Umbilical cord (tissue), 2 donors: ENCODE measurements around the gene ZNF358. TPM values are rescaled to one million over a fixed set of nuclear protein-coding genes. Genes with fewer than 3 reads are reported as not detected.

Experiments
- DNase-seq: peaks from one replicate; pipeline ENCODE4 v3.0.0-alpha.2; 2015; ENCODE audit warnings: low spot score
- total RNA-seq: library from RNA; depleted of rRNA; stranded (reverse); fragments of >200 nt; gene quantifications from one replicate; pipeline ENCODE4 v1.2.3, GENCODE V29; 2014; ENCODE audit warnings: low replicate concordance; ENCODE audit not compliant: insufficient read depth

ZNF358 gene
- total RNA-seq, 1 donor from 2014 or later = 29.9 TPM

GRCh38 chr19:7556696-7557315 is 40.9 kb downstream of the ZNF358 start:
- no peak for DNase-seq

DNA sequence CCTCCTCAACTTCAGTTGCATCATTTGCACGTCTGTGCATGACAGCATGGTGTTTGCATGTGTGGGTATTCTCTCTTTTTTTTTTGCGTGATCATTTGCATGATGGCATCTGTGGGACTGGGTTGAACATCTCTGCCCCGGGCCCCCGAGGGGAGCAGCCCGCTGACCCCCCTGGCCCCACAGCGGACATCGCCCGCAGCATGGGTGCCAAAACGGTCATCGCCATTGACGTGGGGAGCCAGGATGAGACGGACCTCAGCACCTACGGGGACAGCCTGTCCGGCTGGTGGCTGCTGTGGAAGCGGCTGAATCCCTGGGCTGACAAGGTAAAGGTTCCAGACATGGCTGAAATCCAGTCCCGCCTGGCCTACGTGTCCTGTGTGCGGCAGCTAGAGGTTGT is 42.8 kb downstream of the ZNF358 start:
- DNase-seq = no peak

DNA sequence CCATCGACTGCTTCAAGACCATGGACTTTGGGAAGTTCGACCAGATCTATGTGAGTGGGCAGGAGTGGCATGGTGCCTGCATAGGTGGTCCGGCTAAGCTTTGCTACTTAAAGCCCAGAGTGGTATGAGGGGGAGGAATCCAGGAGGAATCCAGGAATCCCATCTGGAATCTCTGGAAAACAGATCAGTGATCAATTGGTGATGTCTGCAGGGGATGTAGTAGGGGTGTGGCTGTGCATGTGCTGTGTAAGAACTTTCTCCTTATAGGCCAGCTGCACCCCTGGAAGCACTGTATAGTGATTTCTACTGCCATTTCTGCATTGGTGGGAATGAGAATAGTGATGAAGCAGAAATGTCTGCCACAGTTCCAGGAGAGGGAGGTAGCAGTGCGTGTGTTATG is 43.2 kb downstream of the ZNF358 start:
- no peak for DNase-seq

GRCh38 chr19:7560255-7560654 is 44.4 kb downstream of the ZNF358 start:
- no peak for DNase-seq

DNA sequence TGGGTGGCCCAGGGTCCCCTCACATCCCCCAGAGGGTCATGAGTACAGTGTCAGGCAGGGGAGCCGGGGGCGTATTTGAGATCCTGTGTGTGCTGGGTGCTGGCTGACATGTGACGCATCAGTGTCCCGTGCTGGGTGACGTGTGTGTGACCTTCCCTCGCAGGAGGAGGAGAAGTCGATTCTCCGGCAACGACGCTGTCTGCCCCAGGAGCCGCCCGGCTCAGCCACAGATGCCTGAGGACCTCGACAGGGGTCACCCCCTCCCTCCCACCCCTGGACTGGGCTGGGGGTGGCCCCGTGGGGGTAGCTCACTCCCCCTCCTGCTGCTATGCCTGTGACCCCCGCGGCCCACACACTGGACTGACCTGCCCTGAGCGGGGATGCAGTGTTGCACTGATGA is 45.4 kb downstream of the ZNF358 start:
- no peak for DNase-seq

- DNase-seq = no peak
Measured at GRCh38 chr19:7562646-7563393, 46.9 kb downstream of the ZNF358 start.

- DNase-seq = no peak
Measured at GRCh38 chr19:7564866-7565265, 49.0 kb downstream of the ZNF358 start.

DNA sequence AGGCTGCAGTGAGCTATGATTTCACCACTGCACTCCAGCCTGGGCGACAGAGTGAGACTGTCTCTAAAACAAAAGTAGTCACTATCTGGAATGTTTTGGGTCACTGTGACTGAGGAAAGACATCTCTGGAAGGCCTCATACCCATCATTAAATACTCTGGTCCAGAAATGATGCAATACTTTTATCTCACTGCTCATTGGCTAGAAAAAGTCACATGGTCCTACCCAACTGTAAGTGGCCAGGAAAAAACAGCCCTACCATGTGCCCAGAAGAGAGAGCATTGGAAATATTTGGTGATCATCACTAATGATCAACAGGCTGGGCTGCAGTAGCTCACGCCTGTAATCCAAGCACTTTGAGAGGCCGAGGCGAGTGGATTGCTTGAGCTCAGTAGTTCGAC is 49.4 kb downstream of the ZNF358 start:
- no peak for DNase-seq

Other genes with a start within 250 kb of the ZNF358 start
- 36.8 TPM for gene INSR, start 221.7 kb upstream of the ZNF358 start, total RNA-seq
- 53.0 TPM for gene ARHGEF18, start 167.2 kb upstream of the ZNF358 start, total RNA-seq
- gene PEX11G, start 27.1 kb upstream of the ZNF358 start, total RNA-seq = not detected
- 5.8 TPM for gene MCOLN1, start 6.5 kb downstream of the ZNF358 start, total RNA-seq
- 35.6 TPM for gene PNPLA6, start 19.6 kb downstream of the ZNF358 start, total RNA-seq
- 1.2 TPM for gene CAMSAP3, start 79.8 kb downstream of the ZNF358 start, total RNA-seq
- 18.3 TPM for gene XAB2, start 113.4 kb downstream of the ZNF358 start, total RNA-seq
- 25.5 TPM for gene PET100, start 113.7 kb downstream of the ZNF358 start, total RNA-seq
- not detected for gene PCP2, start 117.6 kb downstream of the ZNF358 start, total RNA-seq
- gene STXBP2, start 121.0 kb downstream of the ZNF358 start, total RNA-seq = 8.4 TPM
- not detected for gene RETN, start 152.9 kb downstream of the ZNF358 start, total RNA-seq
- gene MCEMP1, start 161.0 kb downstream of the ZNF358 start, total RNA-seq = 0.96 TPM
- gene TRAPPC5, start 164.7 kb downstream of the ZNF358 start, total RNA-seq = 19.3 TPM
- gene FCER2, start 186.0 kb downstream of the ZNF358 start, total RNA-seq = not detected
- 1.2 TPM for gene CLEC4G, start 216.0 kb downstream of the ZNF358 start, total RNA-seq
- 17.8 TPM for gene CD209, start 231.4 kb downstream of the ZNF358 start, total RNA-seq
- 1.7 TPM for gene CLEC4M, start 247.1 kb downstream of the ZNF358 start, total RNA-seq